Testis (tissue), 2 donors: ENCODE results near the gene ZDHHC7.

ENCODE experiments used
- POLR2A ChIP-seq: fragments of 450-650 bp; IDR thresholded peaks from one replicate; pipeline ENCODE4 v1.6.1; 2017; ENCODE audit warnings: antibody characterized with exemption, mild to moderate bottlenecking, moderate library complexity
- TF ChIP-seq, protein P1 (sequence below), 3 experiments: fragments of 450-650 bp in 2 of 3; fragments of 200-600 bp in 1 of 3; sonication (generic) in 1 of 3; IDR thresholded peaks; one replicate each; pipeline ENCODE4 v1.5.1; 2016 to 2019; ENCODE audit warnings: antibody characterized with exemption in 3 of 3, mild to moderate bottlenecking in 2 of 3, moderate library complexity in 1 of 3

DNA sequence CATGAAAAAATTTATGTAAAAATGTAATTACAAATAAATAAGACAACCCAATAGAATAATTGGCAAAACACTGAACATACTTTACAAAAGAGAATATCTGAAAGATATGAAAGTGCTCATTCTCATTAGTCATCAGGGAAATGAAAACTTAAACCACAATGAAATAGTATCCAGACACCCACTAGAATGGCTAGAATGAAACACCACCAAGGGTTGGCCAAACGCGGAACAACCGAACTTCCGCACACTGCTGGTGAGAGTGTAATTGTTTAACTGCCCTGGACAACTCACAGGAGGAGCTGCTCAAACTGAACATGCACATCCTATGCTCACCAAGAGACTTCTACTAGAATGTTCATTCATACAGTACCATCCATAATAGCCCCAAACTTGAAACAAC lies 5.8 kb upstream of the ZDHHC7 start:
- TF ChIP-seq, protein P1, sequence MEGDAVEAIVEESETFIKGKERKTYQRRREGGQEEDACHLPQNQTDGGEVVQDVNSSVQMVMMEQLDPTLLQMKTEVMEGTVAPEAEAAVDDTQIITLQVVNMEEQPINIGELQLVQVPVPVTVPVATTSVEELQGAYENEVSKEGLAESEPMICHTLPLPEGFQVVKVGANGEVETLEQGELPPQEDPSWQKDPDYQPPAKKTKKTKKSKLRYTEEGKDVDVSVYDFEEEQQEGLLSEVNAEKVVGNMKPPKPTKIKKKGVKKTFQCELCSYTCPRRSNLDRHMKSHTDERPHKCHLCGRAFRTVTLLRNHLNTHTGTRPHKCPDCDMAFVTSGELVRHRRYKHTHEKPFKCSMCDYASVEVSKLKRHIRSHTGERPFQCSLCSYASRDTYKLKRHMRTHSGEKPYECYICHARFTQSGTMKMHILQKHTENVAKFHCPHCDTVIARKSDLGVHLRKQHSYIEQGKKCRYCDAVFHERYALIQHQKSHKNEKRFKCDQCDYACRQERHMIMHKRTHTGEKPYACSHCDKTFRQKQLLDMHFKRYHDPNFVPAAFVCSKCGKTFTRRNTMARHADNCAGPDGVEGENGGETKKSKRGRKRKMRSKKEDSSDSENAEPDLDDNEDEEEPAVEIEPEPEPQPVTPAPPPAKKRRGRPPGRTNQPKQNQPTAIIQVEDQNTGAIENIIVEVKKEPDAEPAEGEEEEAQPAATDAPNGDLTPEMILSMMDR (IDR thresholded peaks at IDR 0.05) = no peak
- TF ChIP-seq POLR2A = no peak
